B cell (primary cell): ENCODE data around the gene ADGRA3. TPM values are rescaled to one million over a fixed set of nuclear protein-coding genes. Genes with fewer than 3 reads are reported as not detected.

Experiments used
- ATAC-seq: fragments of 200-7000 bp; cut with Tn5 transposase; one replicate; pipeline ENCODE4 v1.10.0; 2021; ENCODE audit warnings: low read depth, mild to moderate bottlenecking, moderate number of reproducible peaks, moderate library complexity
- CTCF ChIA-PET: fragments of 350-600 bp; sonication (Branson Sonifier 250); formaldehyde crosslinking; loops from one replicate; lab custom pipeline; 2021; ENCODE audit warnings: antibody characterized with exemption, inconsistent platforms; lab: Charles Lee
- POLR2A ChIA-PET: fragments of 350-600 bp; sonication (Branson Sonifier 250); formaldehyde crosslinking; loops from one replicate; lab custom pipeline; 2021; ENCODE audit warnings: antibody characterized with exemption; lab: Charles Lee
- DNase-seq: peaks from one replicate; pipeline ENCODE4 v3.0.0; 2013
- H2AFZ ChIP-seq: 2 replicates; pipeline ENCODE4 v1.6.1; 2012; ENCODE audit warnings: mild to moderate bottlenecking, low read depth, low read length; ENCODE audit not compliant: insufficient read depth, poor library complexity, severe bottlenecking
- H3K27ac ChIP-seq, 2 donors: 1 replicate in 1 of 2; 2 replicates in 1 of 2; pipeline ENCODE4 v1.5.1; 2012 to 2013; ENCODE audit warnings: low read length in 2 of 2, mild to moderate bottlenecking in 2 of 2, moderate library complexity in 1 of 2
- H3K27me3 ChIP-seq, 4 experiments: fragments of 200-600 bp in 1 of 4; sonication (generic) in 1 of 4; replicated peaks in 1 of 4; 1 replicate in 2 of 4; 2 replicates in 2 of 4; pipeline versions ENCODE4 v1.6.1 to v1.7.0; 2013 to 2016; ENCODE audit warnings: low read length in 3 of 4, mild to moderate bottlenecking in 2 of 4, mixed read lengths in 1 of 4, moderate library complexity in 1 of 4; ENCODE audit not compliant: insufficient read depth in 4 of 4, control insufficient read depth in 3 of 4; ENCODE audit errors: control extremely low read depth in 1 of 4
- H3K36me3 ChIP-seq, 2 experiments: replicated peaks in 1 of 2; 1 replicate in 1 of 2; 2 replicates in 1 of 2; pipeline versions ENCODE4 v1.6.1 to v1.7.1; 2013; ENCODE audit warnings: low read length in 1 of 2; ENCODE audit not compliant: insufficient read depth in 2 of 2, control insufficient read depth in 1 of 2; ENCODE audit errors: control extremely low read depth in 1 of 2, extremely low read depth in 1 of 2
- H3K4me1 ChIP-seq, 2 donors: fragments of 200-600 bp in 1 of 2; sonication (generic) in 1 of 2; 1 replicate in 1 of 2; 2 replicates in 1 of 2; pipeline versions ENCODE4 v1.5.1 to v1.6.1; 2013 to 2017; ENCODE audit warnings: low read length in 2 of 2; ENCODE audit not compliant: control insufficient read depth in 2 of 2, insufficient read depth in 2 of 2
- H3K4me2 ChIP-seq: replicated peaks from 2 replicates; pipeline ENCODE3; 2012; ENCODE audit warnings: mild to moderate bottlenecking, low read depth, low read length; ENCODE audit not compliant: poor library complexity, severe bottlenecking
- H3K4me3 ChIP-seq, 5 experiments: fragments of 200-600 bp in 1 of 5; sonication (generic) in 1 of 5; 1 replicate in 3 of 5; 2 replicates in 2 of 5; pipeline versions ENCODE4 v1.5.1 to v1.7.0; 2011 to 2016; ENCODE audit warnings: low read length in 4 of 5, mild to moderate bottlenecking in 4 of 5, low read depth in 2 of 5, control low read depth in 1 of 5, moderate library complexity in 1 of 5; ENCODE audit not compliant: insufficient read depth in 1 of 5; ENCODE audit errors: control extremely low read depth in 1 of 5, extremely low read depth in 1 of 5
- H3K79me2 ChIP-seq: fragments of 200-600 bp; sonication (generic); one replicate; pipeline ENCODE4 v1.6.0; 2016; ENCODE audit warnings: low read length; ENCODE audit not compliant: control insufficient read depth, insufficient read depth
- H3K9ac ChIP-seq: fragments of 200-600 bp; sonication (generic); 2 replicates; pipeline ENCODE4 v1.6.1; 2017; ENCODE audit warnings: mild to moderate bottlenecking, low read length, moderate library complexity
- H3K9me3 ChIP-seq, 3 donors: one replicate each; pipeline versions ENCODE4 v1.6.1 to v1.7.1; 2013; ENCODE audit warnings: low read length in 2 of 3; ENCODE audit not compliant: control insufficient read depth in 2 of 3, insufficient read depth in 1 of 3; ENCODE audit errors: control extremely low read depth in 1 of 3
- H4K20me1 ChIP-seq: 2 replicates; pipeline ENCODE4 v1.6.0; 2012; ENCODE audit warnings: mild to moderate bottlenecking, low read length; ENCODE audit not compliant: insufficient read depth, control insufficient read depth, poor library complexity, severe bottlenecking
- H3K27ac Mint-ChIP-seq: one replicate; pipeline ENCODE4 v1.8.0; 2021; ENCODE audit warnings: mixed read lengths
- H3K27me3 Mint-ChIP-seq: one replicate; pipeline ENCODE4 v1.8.0; 2021; ENCODE audit warnings: mixed read lengths
- H3K4me1 Mint-ChIP-seq: one replicate; pipeline ENCODE4 v1.8.0; 2021; ENCODE audit warnings: mixed read lengths
- H3K4me3 Mint-ChIP-seq: one replicate; pipeline ENCODE4 v1.8.0; 2021; ENCODE audit warnings: mixed read lengths
- H3K9me3 Mint-ChIP-seq: one replicate; pipeline ENCODE4 v1.8.0; 2022; ENCODE audit warnings: mixed read lengths; ENCODE audit not compliant: insufficient read depth
- CTCF ChIP-seq: fragments of 200-600 bp; IDR thresholded peaks from one replicate; pipeline ENCODE4 v1.8.0; 2022; ENCODE audit warnings: antibody characterized with exemption, mild to moderate bottlenecking
- EZH2 ChIP-seq: IDR thresholded peaks from 2 replicates; pipeline ENCODE4 v1.6.1; 2012; ENCODE audit warnings: borderline replicate concordance, low read depth, mild to moderate bottlenecking, moderate library complexity, low read length; ENCODE audit not compliant: insufficient read depth, poor library complexity, severe bottlenecking
- WGBS: methylation state at CpG from one replicate; pipeline ENCODE4 v1.1.5; 2013; ENCODE audit warnings: missing lambda C conversion rate; ENCODE audit not compliant: insufficient coverage; 5-methylcytosine and 5-hydroxymethylcytosine counted together
- intact Hi-C: fragments of 100-400 bp; cut with micrococcal nuclease; formaldehyde crosslinking; loops from one replicate; pipeline ENCODE4 v1.10.0; 2022
- polyA plus RNA-seq: library from polyadenylated mRNA; depleted of rRNA; stranded (reverse); fragments of >200 nt; gene quantifications from 2 replicates; pipeline ENCODE4 v1.2.3, GENCODE V29; 2012
- total RNA-seq, 2 donors: library from RNA; stranded (reverse); fragments of 120-200 nt in 1 of 2; gene quantifications; 1 replicate in 1 of 2; 2 replicates in 1 of 2; pipeline versions ENCODE4 v1.2.3 to v1.2.4, GENCODE V29; 2013 to 2022

ADGRA3 gene
- total and polyA plus RNA-seq, 2 donors (not counting 1 experiment from before 2014, with no cell fraction given), result 0.25 TPM; not detected in 1

- intact Hi-C loops, result no loop called here
- no peaks in the 10 kb centered on the region for H3K36me3 ChIP-seq
- H3K4me1 Mint-ChIP-seq, result no peaks in the 10 kb centered on the region
- no peak overlapping the region for H2AFZ ChIP-seq
- no peaks in the 10 kb centered on the region for H3K27me3 ChIP-seq
- H3K4me3 ChIP-seq, result no peak overlapping the region
- DNase-seq, result no peak
- no peak overlapping the region for H3K27ac ChIP-seq
- H3K9ac ChIP-seq, result no peak overlapping the region
- H3K9me3 Mint-ChIP-seq, result no peaks in the 10 kb centered on the region
- H3K4me2 ChIP-seq, result no peak overlapping the region
- TF ChIP-seq EZH2 (no peak), CTCF (no peak)
- 96% methylated on average over 3 of the region's 5 CpGs for WGBS
- no peaks in the 10 kb centered on the region for H3K27me3 Mint-ChIP-seq
- H3K9me3 ChIP-seq, result no peaks in the 10 kb centered on the region
- POLR2A ChIA-PET, result no interaction called here
- H3K4me3 Mint-ChIP-seq, result no peak overlapping the region
- no peak for ATAC-seq
- H3K79me2 ChIP-seq, result no peaks in the 10 kb centered on the region
- no peak overlapping the region for H3K27ac Mint-ChIP-seq
- H3K4me1 ChIP-seq, result no peaks in the 10 kb centered on the region
- CTCF ChIA-PET, result no interaction called here
- H4K20me1 ChIP-seq, result no peaks in the 10 kb centered on the region
Measured at GRCh38 chr4:22493523-22493922, 22.3 kb downstream of the ADGRA3 start.

GRCh38 chr4:22492987-22493386 lies 22.9 kb downstream of the ADGRA3 start:
- Histone ChIP-seq H2AFZ (no peak overlapping the region), H3K9me3 (no peaks in the 10 kb centered on the region), H3K4me2 (no peak overlapping the region), H3K79me2 (no peaks in the 10 kb centered on the region), H3K36me3 (no peaks in the 10 kb centered on the region), H3K4me1 (no peaks in the 10 kb centered on the region), H4K20me1 (no peaks in the 10 kb centered on the region), H3K4me3 (no peak overlapping the region), H3K27ac (no peak overlapping the region), H3K27me3 (no peaks in the 10 kb centered on the region), H3K9ac (no peak overlapping the region)
- ChIA-PET POLR2A (no interaction called here), CTCF (no interaction called here)
- Mint-ChIP-seq H3K4me3 (no peak overlapping the region), H3K27me3 (no peaks in the 10 kb centered on the region), H3K4me1 (no peaks in the 10 kb centered on the region), H3K27ac (no peak overlapping the region), H3K9me3 (no peaks in the 10 kb centered on the region)
- 94% methylated on average over 2 of the region's 2 CpGs for WGBS
- ATAC-seq (no peak), DNase-seq (no peak)
- TF ChIP-seq EZH2 (no peak), CTCF (no peak)
- intact Hi-C loops, result no loop called here
